Kidney glomerular epithelial cell (primary cell): Measurements from ENCODE around the gene DNM1L.

Experiments used
- DNase-seq: peaks from one replicate; lab custom pipeline; 2025; lab: John Stamatoyannopoulos, UW

The DNM1L gene

DNA sequence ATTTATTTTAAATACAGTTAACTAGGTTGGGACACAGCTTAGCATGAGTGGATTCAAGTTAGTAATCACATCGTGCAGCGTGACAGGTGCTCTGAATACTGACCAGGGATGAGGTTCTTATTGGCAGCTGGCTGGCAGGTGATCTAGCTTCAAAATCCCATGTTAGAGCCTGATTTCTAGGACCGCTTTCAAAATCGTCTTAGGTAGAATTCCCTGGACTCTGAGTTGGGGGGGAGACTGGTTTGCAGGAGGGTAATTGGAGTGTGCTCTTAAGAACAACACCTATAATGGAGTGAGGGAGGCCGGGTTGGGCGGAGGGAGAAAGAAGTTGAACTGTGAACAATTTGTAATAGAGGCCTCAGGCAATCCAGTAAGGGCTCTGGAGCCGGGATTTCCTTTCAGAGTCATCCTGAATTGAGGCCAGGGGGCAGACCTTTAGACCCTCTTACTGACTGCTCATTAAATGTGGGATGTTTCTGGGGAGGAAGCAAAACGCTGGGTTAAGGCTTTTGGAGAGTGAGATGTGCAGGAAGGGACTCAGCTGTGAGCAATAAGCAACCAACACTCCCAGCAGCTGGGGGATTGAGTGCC, 77.5 kb downstream of the DNM1L start:
- DNase-seq, result no peak

GRCh38 chr12:32757157-32757556, 78.1 kb downstream of the DNM1L start:
- no peak for DNase-seq

DNA sequence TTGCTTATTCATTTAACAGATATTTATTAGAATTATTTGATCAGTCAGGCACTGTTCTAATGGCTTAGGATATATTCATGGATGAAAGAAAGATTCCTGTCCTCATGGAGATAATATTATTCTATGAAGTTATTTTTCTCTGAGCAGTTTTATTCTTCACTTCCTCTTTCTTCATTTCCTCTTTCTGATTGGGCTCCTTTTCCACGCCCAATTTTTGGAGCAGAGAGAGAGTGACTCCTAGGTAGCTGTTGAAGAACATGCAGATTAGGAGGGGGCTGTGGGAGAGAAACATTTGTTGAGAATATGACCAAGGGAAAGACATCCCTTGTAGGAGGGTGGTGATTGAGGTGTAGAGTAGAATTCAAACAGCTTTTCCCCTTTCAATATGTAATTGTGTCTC, 82.6 kb downstream of the DNM1L start:
- no peak for DNase-seq

GRCh38 chr12:32765906-32766305, 86.8 kb downstream of the DNM1L start:
- DNase-seq, result no peak

DNA sequence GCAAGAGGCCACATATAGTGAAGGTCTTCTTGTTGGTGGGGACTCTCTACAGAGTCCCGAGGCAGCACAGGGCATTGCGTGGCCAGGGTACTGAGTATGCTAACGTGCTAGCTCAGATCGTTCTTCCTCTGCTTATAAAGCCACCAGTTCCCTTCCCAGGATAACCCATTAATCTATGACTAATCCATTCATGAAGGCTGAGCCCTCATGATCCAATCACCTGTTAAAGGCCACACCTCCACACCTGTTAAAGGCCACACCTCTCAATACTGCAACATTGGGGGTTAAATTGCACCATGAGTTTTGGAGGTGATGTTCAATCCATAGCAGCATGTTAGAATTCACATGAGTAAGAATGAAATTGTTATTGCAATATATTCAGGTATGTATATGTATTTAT, 89.4 kb downstream of the DNM1L start:
- DNase-seq, result no peak

DNA sequence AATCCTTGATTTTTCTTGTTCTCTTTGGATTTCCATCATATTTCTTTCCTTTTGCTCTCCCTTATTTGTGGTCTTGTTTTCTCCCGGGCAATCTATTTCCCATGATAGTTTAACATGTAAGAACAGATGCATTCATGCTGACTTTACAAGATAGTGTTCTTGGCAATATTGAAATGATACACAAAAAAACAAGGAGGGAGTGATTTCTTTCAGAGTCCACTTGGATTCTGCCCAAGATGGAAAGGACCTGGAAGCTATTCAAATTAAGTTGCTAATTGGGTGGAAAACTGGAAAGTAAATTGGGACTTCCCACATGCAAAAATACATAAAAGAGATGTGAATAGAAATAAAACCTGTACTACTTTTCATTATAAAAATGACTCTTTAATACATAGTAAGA, 91.0 kb downstream of the DNM1L start:
- DNase-seq, result no peak

DNA sequence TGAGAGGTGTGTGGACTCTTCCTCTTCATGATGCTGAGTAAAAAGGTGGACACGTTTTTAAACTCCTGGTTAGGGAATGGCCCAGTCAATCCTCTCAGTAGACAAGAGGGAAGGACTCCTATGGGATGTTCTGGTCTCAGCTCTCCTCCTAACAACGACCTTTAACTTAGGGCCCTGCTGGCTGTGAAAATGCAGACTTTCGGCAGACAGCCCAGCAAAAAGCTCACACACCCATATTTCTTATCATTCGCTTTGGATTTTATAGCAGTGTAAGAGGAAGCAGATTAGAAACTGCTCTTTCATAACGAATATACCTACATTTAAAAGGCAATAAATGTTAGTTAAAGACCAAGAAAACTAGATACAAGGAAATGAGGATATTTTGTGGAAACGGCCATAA, 94.6 kb downstream of the DNM1L start:
- DNase-seq, result no peak

- no peak for DNase-seq
These were observed 97.2 kb downstream of the DNM1L start for GRCh38 chr12:32776258-32776657.

GRCh38 chr12:32777159-32777558, 98.1 kb downstream of the DNM1L start:
- DNase-seq, result no peak

DNA sequence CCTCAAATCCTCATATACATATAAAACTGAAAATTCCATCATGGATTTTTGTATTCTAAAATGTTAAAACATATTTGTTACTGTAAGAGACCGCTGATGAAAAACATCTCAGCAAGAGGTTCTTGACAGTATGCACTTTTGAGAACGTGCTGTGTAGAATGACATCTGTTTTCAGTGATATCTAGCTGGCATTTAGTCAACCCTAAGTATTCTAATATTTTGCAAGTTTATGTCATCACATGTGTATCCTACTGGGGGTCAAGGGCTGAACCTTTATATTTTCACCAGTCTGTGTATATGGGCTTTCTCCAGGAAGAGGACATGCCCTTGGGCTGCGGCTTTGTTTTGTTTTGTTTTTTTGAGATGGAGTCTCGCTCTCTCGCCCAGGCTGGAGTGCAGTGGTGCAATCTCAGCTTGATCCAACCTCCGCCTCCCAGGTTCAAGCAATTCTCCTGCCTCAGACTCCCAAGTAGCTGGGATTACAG, 98.6 kb downstream of the DNM1L start:
- no peak for DNase-seq

GRCh38 chr12:32780071-32780470, 101.0 kb downstream of the DNM1L start:
- no peak for DNase-seq

DNA sequence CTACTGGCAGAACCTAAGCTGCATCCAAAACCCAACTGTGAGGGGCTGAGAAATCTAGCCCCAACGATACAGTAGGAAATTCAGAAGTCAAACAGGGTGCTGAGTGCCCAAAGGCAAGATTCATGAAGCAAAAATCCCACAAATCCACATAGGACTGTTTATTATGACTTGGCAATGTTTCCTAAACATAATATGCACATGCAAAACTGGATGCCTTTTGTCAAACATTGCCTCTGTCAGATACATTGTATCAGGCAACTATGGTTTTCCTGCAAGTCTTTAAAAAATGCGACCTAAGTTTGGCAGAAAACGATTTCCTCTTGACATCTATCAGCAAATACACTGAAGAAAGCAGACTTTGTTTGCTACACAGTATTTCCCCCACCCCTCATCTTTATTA, 103.9 kb downstream of the DNM1L start:
- DNase-seq, result no peak

GRCh38 chr12:32785557-32785956, 106.5 kb downstream of the DNM1L start:
- DNase-seq, result no peak

GRCh38 chr12:32788405-32788804, 109.3 kb downstream of the DNM1L start:
- no peak for DNase-seq

- DNase-seq, result no peak
These were observed 110.3 kb downstream of the DNM1L start for GRCh38 chr12:32789446-32789845.

DNA sequence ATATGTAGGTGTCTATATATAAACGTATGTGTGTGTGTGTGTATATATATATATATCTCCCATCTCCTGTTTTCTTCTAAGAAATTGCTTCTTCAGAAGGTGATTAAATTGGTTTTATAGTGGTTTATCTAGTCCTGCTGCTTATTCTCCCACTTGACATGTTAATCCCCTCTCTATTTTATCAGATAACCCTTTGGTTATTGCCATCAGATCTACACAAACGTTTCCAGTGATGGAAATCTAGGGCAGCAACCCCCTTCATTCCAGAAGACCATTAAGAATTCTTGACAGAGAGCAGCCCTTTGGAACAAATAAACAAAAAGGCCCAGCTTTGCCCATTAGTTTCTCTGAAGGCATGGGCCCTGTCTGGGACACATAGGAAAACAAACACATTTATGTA, 110.8 kb downstream of the DNM1L start:
- no peak for DNase-seq

- DNase-seq, result no peak
These were observed 115.2 kb downstream of the DNM1L start for GRCh38 chr12:32794281-32794680.
